ENCODE results near the gene ADAMTSL4. TPM values are rescaled to one million over a fixed set of nuclear protein-coding genes. Genes with fewer than 3 reads are reported as not detected.
A peak's percentile ranks its signal among the peaks of the same experiment; 100 is the strongest.

The ADAMTSL4 gene
- total RNA-seq, 1 donor from 2014 or later: not detected

- Histone ChIP-seq H3K27ac (peak overlapping the region; percentile 100), H3F3A (ENCODE audit: low read depth) (peaks cover 69% of the 10 kb centered on the region), H4K20me1 (ENCODE audit: low read depth) (peaks cover 11% of the 10 kb centered on the region), H3K4me2 (peak overlapping the region; percentile 82), H3K4me3 (no peak overlapping the region), H3K4me1 (peaks cover 48% of the 10 kb centered on the region), H3K9me3 (ENCODE audit: low read depth) (no peaks in the 10 kb centered on the region), H3K9ac (peak overlapping the region; percentile 69), H3K36me3 (no peaks in the 10 kb centered on the region), H3K27me3 (no peaks in the 10 kb centered on the region), H2AFZ (replicated peaks) (no peak overlapping the region), H3K79me2 (ENCODE audit: low read depth) (peaks cover 82% of the 10 kb centered on the region)
- DNase-seq (ENCODE audit: low spot score): no peak
- H3K27ac Mint-ChIP-seq: peak overlapping the region; percentile 98
- H3K4me3 Mint-ChIP-seq: peak overlapping the region; percentile 67
- no peak for TF ChIP-seq EZH2 (IDR thresholded peaks at IDR 0.05)
- no peak for TF ChIP-seq EZH2phosphoT487 (IDR thresholded peaks at IDR 0.05)
- TF ChIP-seq CTCF (IDR thresholded peaks at IDR 0.05): no peak
- H3K9me3 Mint-ChIP-seq: no peaks in the 10 kb centered on the region
- H3K4me1 Mint-ChIP-seq: peaks cover 62% of the 10 kb centered on the region
- peaks cover 2% of the 10 kb centered on the region for H3K27me3 Mint-ChIP-seq (ENCODE audit: insufficient read depth, low read depth)
- peaks cover 8% of the 10 kb centered on the region for H3K36me3 Mint-ChIP-seq
These were observed 17.6 kb downstream of the ADAMTSL4 start for GRCh38 chr1:150566589-150567340.

- no peaks in the 10 kb centered on the region for H3K9me3 ChIP-seq (ENCODE audit: low read depth)
- Mint-ChIP-seq H3K4me3 (peak overlapping the region; percentile 67), H3K9me3 (no peaks in the 10 kb centered on the region), H3K4me1 (peaks cover 59% of the 10 kb centered on the region), H3K27me3 (ENCODE audit: insufficient read depth, low read depth) (peaks cover 2% of the 10 kb centered on the region), H3K36me3 (peaks cover 9% of the 10 kb centered on the region), H3K27ac (peak overlapping the region; percentile 98)
- no peak for DNase-seq (ENCODE audit: low spot score)
- no peaks in the 10 kb centered on the region for H3K27me3 ChIP-seq
- TF ChIP-seq EZH2phosphoT487 (IDR thresholded peaks at IDR 0.05) (no peak), CTCF (IDR thresholded peaks at IDR 0.05) (no peak), EZH2 (IDR thresholded peaks at IDR 0.05) (no peak)
- peak overlapping the region; percentile 69 for H3K9ac ChIP-seq
- peaks cover 68% of the 10 kb centered on the region for H3F3A ChIP-seq (ENCODE audit: low read depth)
- H4K20me1 ChIP-seq (ENCODE audit: low read depth): peaks cover 11% of the 10 kb centered on the region
- H3K27ac ChIP-seq: peak overlapping the region; percentile 100
- no peak overlapping the region for H2AFZ ChIP-seq (replicated peaks)
- H3K36me3 ChIP-seq: no peaks in the 10 kb centered on the region
- H3K4me3 ChIP-seq: peak overlapping the region; percentile 37
- H3K4me2 ChIP-seq: peak overlapping the region; percentile 82
- H3K79me2 ChIP-seq (ENCODE audit: low read depth): peaks cover 88% of the 10 kb centered on the region
- H3K4me1 ChIP-seq: peaks cover 45% of the 10 kb centered on the region
These were observed 18.1 kb downstream of the ADAMTSL4 start for GRCh38 chr1:150567341-150567716.

GRCh38 chr1:150567717-150568593 is 18.7 kb downstream of the ADAMTSL4 start:
- peaks cover 39% of the 10 kb centered on the region for H3K4me1 ChIP-seq
- TF ChIP-seq EZH2 (IDR thresholded peaks at IDR 0.05) (no peak), CTCF (IDR thresholded peaks at IDR 0.05) (peak; percentile 26)
- Mint-ChIP-seq H3K4me3 (peak overlapping the region; percentile 67), H3K9me3 (no peaks in the 10 kb centered on the region), H3K27me3 (ENCODE audit: insufficient read depth, low read depth) (peaks cover 2% of the 10 kb centered on the region), H3K27ac (peak overlapping the region; percentile 98), H3K4me1 (peaks cover 53% of the 10 kb centered on the region), H3K36me3 (peaks cover 14% of the 10 kb centered on the region)
- peaks cover 68% of the 10 kb centered on the region for H3F3A ChIP-seq (ENCODE audit: low read depth)
- H3K27ac ChIP-seq: peak overlapping the region; percentile 100
- no peak overlapping the region for H2AFZ ChIP-seq (replicated peaks)
- no peaks in the 10 kb centered on the region for H3K27me3 ChIP-seq
- H3K4me2 ChIP-seq: peak overlapping the region; percentile 82
- H3K9me3 ChIP-seq (ENCODE audit: low read depth): no peaks in the 10 kb centered on the region
- H4K20me1 ChIP-seq (ENCODE audit: low read depth): peaks cover 13% of the 10 kb centered on the region
- DNase-seq (ENCODE audit: low spot score): peak; percentile 93
- peak overlapping the region; percentile 37 for H3K4me3 ChIP-seq
- peaks cover 91% of the 10 kb centered on the region for H3K79me2 ChIP-seq (ENCODE audit: low read depth)
- no peaks in the 10 kb centered on the region for H3K36me3 ChIP-seq
- peak overlapping the region; percentile 69 for H3K9ac ChIP-seq

All from neural progenitor cell (in vitro differentiated cells).